Measurements from ENCODE around the gene GJA3.
"Not testable (repeated sequence)": the region's sequence is repeated elsewhere in the genome, so short reads cannot be mapped to it uniquely, and the experiment has no call there.

GJA3 gene

GRCh38 chr13:20182231-20182846 lies 21.5 kb upstream of the GJA3 start:
- DNase-seq (ENCODE audit: low spot score), result peak; percentile 86

- DNase-seq (ENCODE audit: low spot score), result no peak
These were observed 20.3 kb upstream of the GJA3 start for GRCh38 chr13:20181188-20181587.

GRCh38 chr13:20178156-20178555 lies 17.3 kb upstream of the GJA3 start:
- DNase-seq (ENCODE audit: low spot score), result no peak

- DNase-seq (ENCODE audit: low spot score), result no peak
These were observed 16.4 kb upstream of the GJA3 start for GRCh38 chr13:20177049-20177831.

GRCh38 chr13:20175907-20176652 lies 15.2 kb upstream of the GJA3 start:
- DNase-seq (ENCODE audit: low spot score), result no peak

GRCh38 chr13:20175406-20175794 lies 14.5 kb upstream of the GJA3 start:
- DNase-seq (ENCODE audit: low spot score), result no peak

- DNase-seq (ENCODE audit: low spot score), result peak; percentile 24
These were observed 14.0 kb upstream of the GJA3 start for GRCh38 chr13:20174656-20175405.

GRCh38 chr13:20173116-20173746 lies 12.4 kb upstream of the GJA3 start:
- DNase-seq (ENCODE audit: low spot score), result no peak

GRCh38 chr13:20171364-20171763 lies 10.5 kb upstream of the GJA3 start:
- DNase-seq (ENCODE audit: low spot score), result no peak

GRCh38 chr13:20170921-20171320 lies 10.1 kb upstream of the GJA3 start:
- DNase-seq (ENCODE audit: low spot score), result no peak

- no peak for DNase-seq (ENCODE audit: low spot score)
These were observed 7.5 kb upstream of the GJA3 start for GRCh38 chr13:20168396-20168795.

- no peak for DNase-seq (ENCODE audit: low spot score)
These were observed 4.8 kb upstream of the GJA3 start for GRCh38 chr13:20165417-20166257.

GRCh38 chr13:20161951-20162300 lies 1.1 kb upstream of the GJA3 start:
- no peak for DNase-seq (ENCODE audit: low spot score)

- no peak for DNase-seq (ENCODE audit: low spot score)
These were observed 561 bp upstream of the GJA3 start for GRCh38 chr13:20161275-20161950.

GRCh38 chr13:20159646-20160305 lies 1.1 kb downstream of the GJA3 start:
- DNase-seq (ENCODE audit: low spot score), result no peak

GRCh38 chr13:20157151-20157796 lies 3.6 kb downstream of the GJA3 start:
- DNase-seq (ENCODE audit: low spot score), result no peak

- DNase-seq (ENCODE audit: low spot score), result no peak
These were observed 4.2 kb downstream of the GJA3 start for GRCh38 chr13:20156702-20157101.

GRCh38 chr13:20153290-20153689 lies 7.6 kb downstream of the GJA3 start:
- not testable (repeated sequence) for DNase-seq (ENCODE audit: low spot score)

GRCh38 chr13:20151612-20152011 lies 9.2 kb downstream of the GJA3 start:
- DNase-seq (ENCODE audit: low spot score), result no peak

Measured in HuH-7.5 (cell line).